ENCODE measurements around the gene TFPI.

GRCh38 chr2:187504312-187504921 lies 49.8 kb downstream of the TFPI start:
- TF ChIP-seq, protein P1, sequence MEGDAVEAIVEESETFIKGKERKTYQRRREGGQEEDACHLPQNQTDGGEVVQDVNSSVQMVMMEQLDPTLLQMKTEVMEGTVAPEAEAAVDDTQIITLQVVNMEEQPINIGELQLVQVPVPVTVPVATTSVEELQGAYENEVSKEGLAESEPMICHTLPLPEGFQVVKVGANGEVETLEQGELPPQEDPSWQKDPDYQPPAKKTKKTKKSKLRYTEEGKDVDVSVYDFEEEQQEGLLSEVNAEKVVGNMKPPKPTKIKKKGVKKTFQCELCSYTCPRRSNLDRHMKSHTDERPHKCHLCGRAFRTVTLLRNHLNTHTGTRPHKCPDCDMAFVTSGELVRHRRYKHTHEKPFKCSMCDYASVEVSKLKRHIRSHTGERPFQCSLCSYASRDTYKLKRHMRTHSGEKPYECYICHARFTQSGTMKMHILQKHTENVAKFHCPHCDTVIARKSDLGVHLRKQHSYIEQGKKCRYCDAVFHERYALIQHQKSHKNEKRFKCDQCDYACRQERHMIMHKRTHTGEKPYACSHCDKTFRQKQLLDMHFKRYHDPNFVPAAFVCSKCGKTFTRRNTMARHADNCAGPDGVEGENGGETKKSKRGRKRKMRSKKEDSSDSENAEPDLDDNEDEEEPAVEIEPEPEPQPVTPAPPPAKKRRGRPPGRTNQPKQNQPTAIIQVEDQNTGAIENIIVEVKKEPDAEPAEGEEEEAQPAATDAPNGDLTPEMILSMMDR (IDR thresholded peaks at IDR 0.05) = no peak
- no peak for TF ChIP-seq EZH2 (IDR thresholded peaks at IDR 0.05; ENCODE audit: borderline replicate concordance, insufficient read depth, low read depth, low read length, poor library complexity, severe bottlenecking)
